Measurements from ENCODE around the gene POLE. TPM values are rescaled to one million over a fixed set of nuclear protein-coding genes. Genes with fewer than 3 reads are reported as not detected.

Gene POLE
- total RNA-seq, 1 experiment from 2014 or later: 62.9 TPM

DNA sequence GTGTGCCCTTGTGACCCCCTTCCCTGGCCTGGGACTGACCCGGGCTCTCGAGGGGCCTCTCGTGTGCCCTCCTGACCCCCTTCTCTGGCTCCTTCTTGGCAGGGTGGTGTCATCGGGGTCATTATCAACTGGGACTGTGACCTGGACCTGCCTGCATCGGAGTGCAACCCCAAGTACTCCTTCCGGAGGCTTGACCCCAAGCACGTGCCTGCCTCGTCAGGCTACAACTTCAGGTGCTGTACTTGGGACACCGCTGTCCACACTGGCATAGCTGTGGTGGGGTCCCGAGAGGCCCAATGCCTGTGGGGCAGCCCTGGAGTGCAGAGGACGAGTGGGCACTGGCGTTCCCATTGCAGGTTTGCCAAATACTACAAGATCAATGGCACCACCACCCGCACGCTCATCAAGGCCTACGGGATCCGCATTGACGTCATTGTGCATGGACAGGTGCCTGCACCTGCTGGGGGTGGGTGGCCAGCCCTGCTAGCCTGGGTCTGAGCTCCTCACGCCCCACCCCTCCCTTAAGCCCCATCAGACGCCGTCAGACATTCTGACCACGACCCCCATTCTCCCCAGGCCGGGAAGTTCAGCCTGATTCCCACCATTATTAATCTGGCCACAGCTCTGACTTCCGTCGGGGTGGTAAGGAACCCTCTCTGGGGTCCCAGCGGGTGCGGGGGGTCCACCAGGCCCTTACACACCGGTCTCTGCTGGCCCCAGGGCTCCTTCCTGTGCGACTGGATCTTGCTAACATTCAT lies 66.1 kb downstream of the POLE start:
- BruUV-seq (replicated peaks): no TSS peak
- no peak for TF ChIP-seq EZH2 (IDR thresholded peaks at IDR 0.05; ENCODE audit: low read depth)
- TF ChIP-seq CTCF (conservative IDR thresholded peaks at IDR 0.05): no peak
- no peaks in the 10 kb centered on the region for H3K79me2 ChIP-seq (ENCODE audit: low read depth)
- peaks cover 8% of the 10 kb centered on the region; the same call in 1 of the 2 replicates for H3K27me3 ChIP-seq (ENCODE audit: insufficient read depth, low read depth)
- no peaks in the 10 kb centered on the region for H3K9me2 ChIP-seq (ENCODE audit: insufficient read depth)
- CTCF ChIA-PET: no interaction called here
- peaks cover 30% of the 10 kb centered on the region for H3K4me1 ChIP-seq (replicated peaks; ENCODE audit: insufficient read depth)
- H4K20me1 ChIP-seq (ENCODE audit: insufficient read depth): 0 out of 2 replicates have a peak, but pooled peaks cover 6% of the 10 kb centered on the region
- peaks cover 32% of the 10 kb centered on the region for H3F3A ChIP-seq (ENCODE audit: insufficient read depth, low read depth)
- H3K4me2 ChIP-seq: no peak overlapping the region
- intact Hi-C loops (cut with micrococcal nuclease; ENCODE audit: unreplicated experiment): no loop called here
- POLR2A ChIA-PET (ENCODE audit: unreplicated experiment): no interaction called here
- no peaks in the 10 kb centered on the region for H3K36me3 ChIP-seq (ENCODE audit: low read depth)
- no peak for DNase-seq
- H3K27ac ChIP-seq: no peak overlapping the region
- no peak overlapping the region for H3K4me3 ChIP-seq
- H3K9me3 ChIP-seq (ENCODE audit: insufficient read depth, low read depth): peaks cover 7% of the 10 kb centered on the region
- no peak overlapping the region for H2AFZ ChIP-seq

GRCh38 chr12:132620113-132620898 lies 66.8 kb downstream of the POLE start:
- no peaks in the 10 kb centered on the region for H3K79me2 ChIP-seq (ENCODE audit: low read depth)
- BruUV-seq (replicated peaks): no TSS peak
- ChIA-PET POLR2A (ENCODE audit: unreplicated experiment) (no interaction called here), CTCF (no interaction called here)
- no peak overlapping the region for H3K4me3 ChIP-seq
- no peak overlapping the region for H3K4me2 ChIP-seq
- H2AFZ ChIP-seq: no peak overlapping the region
- peaks cover 32% of the 10 kb centered on the region for H3F3A ChIP-seq (ENCODE audit: insufficient read depth, low read depth)
- H3K9me2 ChIP-seq (ENCODE audit: insufficient read depth): no peaks in the 10 kb centered on the region
- no peak for TF ChIP-seq CTCF (conservative IDR thresholded peaks at IDR 0.05)
- no peak for TF ChIP-seq EZH2 (IDR thresholded peaks at IDR 0.05; ENCODE audit: low read depth)
- H3K36me3 ChIP-seq (ENCODE audit: low read depth): no peaks in the 10 kb centered on the region
- intact Hi-C loops (cut with micrococcal nuclease; ENCODE audit: unreplicated experiment): no loop called here
- no peak for DNase-seq
- peaks cover 16% of the 10 kb centered on the region; the same call in 1 of the 2 replicates for H3K27me3 ChIP-seq (ENCODE audit: insufficient read depth, low read depth)
- peaks cover 7% of the 10 kb centered on the region for H3K9me3 ChIP-seq (ENCODE audit: insufficient read depth, low read depth)
- 0 out of 2 replicates have a peak, but pooled peaks cover 6% of the 10 kb centered on the region for H4K20me1 ChIP-seq (ENCODE audit: insufficient read depth)
- no peak overlapping the region for H3K27ac ChIP-seq
- peaks cover 30% of the 10 kb centered on the region for H3K4me1 ChIP-seq (replicated peaks; ENCODE audit: insufficient read depth)

GRCh38 chr12:132619386-132620112 lies 67.6 kb downstream of the POLE start:
- no peak for DNase-seq
- ChIA-PET POLR2A (ENCODE audit: unreplicated experiment) (no interaction called here), CTCF (no interaction called here)
- Histone ChIP-seq H3K9me3 (ENCODE audit: insufficient read depth, low read depth) (peaks cover 7% of the 10 kb centered on the region), H3K4me3 (no peak overlapping the region), H3K9me2 (ENCODE audit: insufficient read depth) (no peaks in the 10 kb centered on the region), H3K4me1 (replicated peaks; ENCODE audit: insufficient read depth) (peaks cover 29% of the 10 kb centered on the region), H3F3A (ENCODE audit: insufficient read depth, low read depth) (peaks cover 32% of the 10 kb centered on the region), H2AFZ (no peak overlapping the region), H4K20me1 (ENCODE audit: insufficient read depth) (0 out of 2 replicates have a peak, but pooled peaks cover 6% of the 10 kb centered on the region), H3K27ac (no peak overlapping the region), H3K36me3 (ENCODE audit: low read depth) (no peaks in the 10 kb centered on the region), H3K27me3 (ENCODE audit: insufficient read depth, low read depth) (peaks cover 19% of the 10 kb centered on the region; the same call in 1 of the 2 replicates), H3K4me2 (no peak overlapping the region), H3K79me2 (ENCODE audit: low read depth) (no peaks in the 10 kb centered on the region)
- no peak for TF ChIP-seq EZH2 (IDR thresholded peaks at IDR 0.05; ENCODE audit: low read depth)
- TF ChIP-seq CTCF (conservative IDR thresholded peaks at IDR 0.05): no peak
- no TSS peak for BruUV-seq (replicated peaks)
- intact Hi-C loops (cut with micrococcal nuclease; ENCODE audit: unreplicated experiment): loop anchor here (10.0 kb wide), 1 partner anchor 465 kb away; no protein-coding TSS in a partner anchor
